ENCODE results near the gene FAM193A. TPM values are rescaled to one million over a fixed set of nuclear protein-coding genes. Genes with fewer than 3 reads are reported as not detected.

Gene FAM193A
- total RNA-seq, 6 experiments from 2014 or later = 20.4 to 22.3 (median 20.8) TPM

GRCh38 chr4:2642968-2643367 is 106.5 kb downstream of the FAM193A start:
- Mint-ChIP-seq H3K4me3 (no peak overlapping the region), H3K27ac (no peak overlapping the region), H3K4me1 (ENCODE audit: low read depth) (no peaks in the 10 kb centered on the region), H3K27me3 (ENCODE audit: insufficient read depth) (peaks cover 9% of the 10 kb centered on the region; the same call in 1 of the 2 replicates), H3K9me3 (no peaks in the 10 kb centered on the region), H3K36me3 (ENCODE audit: low read depth) (peaks cover 17% of the 10 kb centered on the region; the same call in 1 of the 2 replicates)
- TF ChIP-seq CTCF (IDR thresholded peaks at IDR 0.05) = no peak
- no peak for DNase-seq

GRCh38 chr4:2643555-2643954 is 107.1 kb downstream of the FAM193A start:
- H3K27ac Mint-ChIP-seq = no peak overlapping the region
- no peaks in the 10 kb centered on the region for H3K4me1 Mint-ChIP-seq (ENCODE audit: low read depth)
- H3K4me3 Mint-ChIP-seq = no peak overlapping the region
- H3K36me3 Mint-ChIP-seq (ENCODE audit: low read depth) = peaks cover 17% of the 10 kb centered on the region; the same call in 1 of the 2 replicates
- H3K27me3 Mint-ChIP-seq (ENCODE audit: insufficient read depth) = peaks cover 9% of the 10 kb centered on the region; the same call in 1 of the 2 replicates
- no peak for TF ChIP-seq CTCF (IDR thresholded peaks at IDR 0.05)
- H3K9me3 Mint-ChIP-seq = no peaks in the 10 kb centered on the region
- DNase-seq = no peak

- Mint-ChIP-seq H3K27me3 (ENCODE audit: insufficient read depth) (peaks cover 3% of the 10 kb centered on the region; the same call in 1 of the 2 replicates), H3K9me3 (no peaks in the 10 kb centered on the region), H3K27ac (no peak overlapping the region), H3K4me1 (ENCODE audit: low read depth) (no peaks in the 10 kb centered on the region), H3K36me3 (ENCODE audit: low read depth) (peaks cover 24% of the 10 kb centered on the region), H3K4me3 (no peak overlapping the region)
- DNase-seq = no peak
- TF ChIP-seq CTCF (IDR thresholded peaks at IDR 0.05) = no peak
Measured at GRCh38 chr4:2646396-2647149, 110.1 kb downstream of the FAM193A start.

GRCh38 chr4:2647403-2648158 is 111.1 kb downstream of the FAM193A start:
- TF ChIP-seq CTCF (IDR thresholded peaks at IDR 0.05) = no peak
- Mint-ChIP-seq H3K27me3 (ENCODE audit: insufficient read depth) (0 out of 2 replicates have a peak, but pooled peaks cover 2% of the 10 kb centered on the region), H3K9me3 (no peaks in the 10 kb centered on the region), H3K4me1 (ENCODE audit: low read depth) (peaks cover 4% of the 10 kb centered on the region; the same call in 1 of the 2 replicates), H3K4me3 (no peak overlapping the region), H3K36me3 (ENCODE audit: low read depth) (peaks cover 23% of the 10 kb centered on the region), H3K27ac (no peak overlapping the region)
- no peak for DNase-seq

GRCh38 chr4:2648159-2648814 is 111.8 kb downstream of the FAM193A start:
- Mint-ChIP-seq H3K36me3 (ENCODE audit: low read depth) (peaks cover 18% of the 10 kb centered on the region), H3K4me3 (no peak overlapping the region)

More at GRCh38 chr4:2648159-2648814, 111.8 kb downstream of the FAM193A start:
- no peak for TF ChIP-seq CTCF (IDR thresholded peaks at IDR 0.05)
- Mint-ChIP-seq H3K9me3 (no peaks in the 10 kb centered on the region), H3K4me1 (ENCODE audit: low read depth) (peaks cover 6% of the 10 kb centered on the region; the same call in 1 of the 2 replicates), H3K27ac (no peak overlapping the region), H3K27me3 (ENCODE audit: insufficient read depth) (0 out of 2 replicates have a peak, but pooled peaks cover 2% of the 10 kb centered on the region)
- DNase-seq = no peak
